Right lobe of liver (tissue), 6 donors: Measurements from ENCODE around the gene UBE2V1. TPM values are rescaled to one million over a fixed set of nuclear protein-coding genes. Genes with fewer than 3 reads are reported as not detected.

Experiments used
- ATAC-seq, 4 donors: fragments of 200-7000 bp; cut with Tn5 transposase; one replicate each; pipeline ENCODE4 v1.9.1; 2020; ENCODE audit warnings: mild to moderate bottlenecking in 4 of 4, moderate library complexity in 4 of 4
- DNase-seq, 3 donors: peaks; one replicate each; pipeline ENCODE4 v3.0.0-alpha.2; 2020
- H3K27ac ChIP-seq, 3 donors: fragments of 200-600 bp; one replicate each; pipeline ENCODE4 v1.8.0; 2022
- H3K27me3 ChIP-seq, 2 donors: fragments of 200-600 bp; one replicate each; pipeline ENCODE4 v1.8.0; 2022
- H3K36me3 ChIP-seq, 4 donors: fragments of 200-600 bp; sonication (generic) in 1 of 4; one replicate each; pipeline versions ENCODE4 v1.5.1 to v1.8.0; 2017 to 2022; ENCODE audit warnings: control low read depth in 1 of 4
- H3K4me1 ChIP-seq, 4 donors: fragments of 200-600 bp; sonication (generic) in 1 of 4; one replicate each; pipeline versions ENCODE4 v1.5.1 to v1.8.0; 2017 to 2022; ENCODE audit warnings: control low read depth in 1 of 4
- H3K4me3 ChIP-seq, 3 donors: fragments of 200-600 bp; one replicate each; pipeline ENCODE4 v1.8.0; 2022
- H3K9me3 ChIP-seq, 4 donors: fragments of 200-600 bp; sonication (generic) in 1 of 4; one replicate each; pipeline versions ENCODE4 v1.5.1 to v1.8.0; 2017 to 2022; ENCODE audit warnings: control low read depth in 1 of 4
- POLR2A ChIP-seq: fragments of 450-650 bp; IDR thresholded peaks from one replicate; pipeline ENCODE4 v1.6.1; 2017; ENCODE audit warnings: antibody characterized with exemption, mild to moderate bottlenecking
- WGBS: methylation state at CpG from one replicate; pipeline ENCODE4 v1.1.6; 2018; ENCODE audit warnings: low coverage, low lambda C conversion rate; ENCODE audit not compliant: insufficient coverage; ENCODE audit errors: missing lambda C conversion rate; 5-methylcytosine and 5-hydroxymethylcytosine counted together
- intact Hi-C, 2 donors: fragments of 100-400 bp; cut with DNase I; formaldehyde crosslinking; loops; one replicate each; pipeline versions ENCODE4 v1.11.2 to v1.14.1; 2022
- total RNA-seq, 6 experiments: library from RNA; depleted of rRNA in 2 of 6; stranded (reverse); fragments of >200 nt in 2 of 6; fragmentation: NEBNext Ultra II Directional in 3 of 6; extraction: Animal tissue kit (Norgen Biotek cat#: 25700) in 3 of 6; gene quantifications; one replicate each; pipeline versions ENCODE4 v1.1.0 to v1.2.4, GENCODE V29; 2016 to 2023
- TF ChIP-seq, protein P1 (sequence below), 4 donors: fragments of 200-600 bp in 3 of 4; fragments of 450-650 bp in 1 of 4; IDR thresholded peaks; one replicate each; pipeline versions ENCODE4 v1.5.1 to v1.8.0; 2016 to 2022; ENCODE audit warnings: antibody characterized with exemption in 4 of 4, mild to moderate bottlenecking in 2 of 4
- donor health status: DM: no; HTN: yes; CAD: no.
- donor health status: DM: no; HTN: no; CAD: no.
- donor health status: DM: no; HTN: no; CAD: no.
- donor health status: DM: no; HTN: yes; CAD: no.
- donor health status: DM: no; HTN: yes; CAD: no.

The UBE2V1 gene
- total RNA-seq, 6 experiments from 2014 or later: 38.2 to 49.4 (median 44.3) TPM

DNA sequence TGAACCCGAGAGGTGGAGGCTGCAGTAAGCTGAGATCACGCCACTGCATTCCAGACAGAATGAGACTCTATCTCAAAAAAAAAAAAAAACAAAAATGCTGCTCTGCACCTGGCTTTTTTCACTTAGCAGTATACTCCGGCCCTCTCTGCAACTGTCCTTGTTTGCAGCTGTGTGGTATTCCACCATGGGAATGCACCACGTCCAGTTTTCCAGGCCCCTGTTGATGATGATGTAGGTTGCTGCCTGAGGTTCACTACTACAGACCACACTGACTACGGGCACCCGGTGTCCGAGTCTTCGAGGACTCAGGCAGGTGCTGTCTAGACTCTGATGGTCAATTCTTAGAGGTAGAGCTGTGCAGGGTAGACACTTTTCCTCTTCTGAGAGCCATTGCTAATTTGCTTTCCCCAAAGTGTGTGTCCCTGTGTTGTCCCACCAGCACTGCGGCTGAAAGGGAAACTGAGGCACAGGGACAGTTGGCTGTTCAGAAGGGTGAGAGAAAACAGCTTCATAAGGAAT lies 56.5 kb downstream of the UBE2V1 start:
- TF ChIP-seq, protein P1, sequence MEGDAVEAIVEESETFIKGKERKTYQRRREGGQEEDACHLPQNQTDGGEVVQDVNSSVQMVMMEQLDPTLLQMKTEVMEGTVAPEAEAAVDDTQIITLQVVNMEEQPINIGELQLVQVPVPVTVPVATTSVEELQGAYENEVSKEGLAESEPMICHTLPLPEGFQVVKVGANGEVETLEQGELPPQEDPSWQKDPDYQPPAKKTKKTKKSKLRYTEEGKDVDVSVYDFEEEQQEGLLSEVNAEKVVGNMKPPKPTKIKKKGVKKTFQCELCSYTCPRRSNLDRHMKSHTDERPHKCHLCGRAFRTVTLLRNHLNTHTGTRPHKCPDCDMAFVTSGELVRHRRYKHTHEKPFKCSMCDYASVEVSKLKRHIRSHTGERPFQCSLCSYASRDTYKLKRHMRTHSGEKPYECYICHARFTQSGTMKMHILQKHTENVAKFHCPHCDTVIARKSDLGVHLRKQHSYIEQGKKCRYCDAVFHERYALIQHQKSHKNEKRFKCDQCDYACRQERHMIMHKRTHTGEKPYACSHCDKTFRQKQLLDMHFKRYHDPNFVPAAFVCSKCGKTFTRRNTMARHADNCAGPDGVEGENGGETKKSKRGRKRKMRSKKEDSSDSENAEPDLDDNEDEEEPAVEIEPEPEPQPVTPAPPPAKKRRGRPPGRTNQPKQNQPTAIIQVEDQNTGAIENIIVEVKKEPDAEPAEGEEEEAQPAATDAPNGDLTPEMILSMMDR (IDR thresholded peaks at IDR 0.05): no peak
- no peak for TF ChIP-seq POLR2A
- DNase-seq: no peak
- 85% methylated on average over 7 of the region's 9 CpGs for WGBS

DNA sequence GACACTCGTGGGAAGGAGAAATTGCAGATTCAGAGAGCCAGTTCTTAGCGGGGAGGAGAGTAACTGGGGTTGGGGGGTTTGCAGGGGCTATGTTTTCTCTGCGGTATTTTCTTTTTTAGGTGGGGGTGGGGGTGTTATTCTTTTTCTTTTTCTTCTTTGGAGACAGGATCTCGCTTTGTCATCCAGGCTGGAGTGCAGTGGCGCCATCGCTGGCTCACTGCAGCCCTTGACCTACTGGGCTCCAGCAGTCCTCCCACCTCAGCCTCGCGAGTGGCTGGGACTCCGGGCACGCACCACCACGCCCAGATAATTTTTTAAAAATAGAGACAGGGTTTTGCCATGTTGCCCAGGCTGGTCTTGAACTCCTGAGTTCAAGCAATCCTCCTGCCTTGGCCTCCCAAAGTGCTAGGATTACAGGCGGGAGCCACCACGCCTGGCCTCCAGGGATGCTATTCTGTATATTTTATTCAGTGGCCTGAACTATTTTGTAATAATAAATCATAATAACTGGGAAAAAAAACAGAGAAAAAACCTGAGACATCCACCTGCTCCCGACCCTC lies 57.3 kb downstream of the UBE2V1 start:
- Histone ChIP-seq H3K27me3 (no peaks in the 10 kb centered on the region), H3K27ac (no peak overlapping the region), H3K4me1 (no peaks in the 10 kb centered on the region), H3K36me3 (no peaks in the 10 kb centered on the region), H3K9me3 (no peaks in the 10 kb centered on the region), H3K4me3 (no peak overlapping the region)
- TF ChIP-seq, protein P1 (IDR thresholded peaks at IDR 0.05): no peak
- no peak for TF ChIP-seq POLR2A
- DNase-seq (no peak), ATAC-seq (no peak)
- intact Hi-C loops: no loop called here
- 81% methylated on average over 13 of the region's 14 CpGs for WGBS

More for the DNA sequence above, 56.5 kb downstream of the UBE2V1 start:
- Histone ChIP-seq H3K4me1 (no peaks in the 10 kb centered on the region), H3K9me3 (no peaks in the 10 kb centered on the region), H3K27ac (no peak overlapping the region), H3K4me3 (no peak overlapping the region), H3K27me3 (no peaks in the 10 kb centered on the region), H3K36me3 (no peaks in the 10 kb centered on the region)
- no peak for ATAC-seq
- intact Hi-C loops: no loop called here

DNA sequence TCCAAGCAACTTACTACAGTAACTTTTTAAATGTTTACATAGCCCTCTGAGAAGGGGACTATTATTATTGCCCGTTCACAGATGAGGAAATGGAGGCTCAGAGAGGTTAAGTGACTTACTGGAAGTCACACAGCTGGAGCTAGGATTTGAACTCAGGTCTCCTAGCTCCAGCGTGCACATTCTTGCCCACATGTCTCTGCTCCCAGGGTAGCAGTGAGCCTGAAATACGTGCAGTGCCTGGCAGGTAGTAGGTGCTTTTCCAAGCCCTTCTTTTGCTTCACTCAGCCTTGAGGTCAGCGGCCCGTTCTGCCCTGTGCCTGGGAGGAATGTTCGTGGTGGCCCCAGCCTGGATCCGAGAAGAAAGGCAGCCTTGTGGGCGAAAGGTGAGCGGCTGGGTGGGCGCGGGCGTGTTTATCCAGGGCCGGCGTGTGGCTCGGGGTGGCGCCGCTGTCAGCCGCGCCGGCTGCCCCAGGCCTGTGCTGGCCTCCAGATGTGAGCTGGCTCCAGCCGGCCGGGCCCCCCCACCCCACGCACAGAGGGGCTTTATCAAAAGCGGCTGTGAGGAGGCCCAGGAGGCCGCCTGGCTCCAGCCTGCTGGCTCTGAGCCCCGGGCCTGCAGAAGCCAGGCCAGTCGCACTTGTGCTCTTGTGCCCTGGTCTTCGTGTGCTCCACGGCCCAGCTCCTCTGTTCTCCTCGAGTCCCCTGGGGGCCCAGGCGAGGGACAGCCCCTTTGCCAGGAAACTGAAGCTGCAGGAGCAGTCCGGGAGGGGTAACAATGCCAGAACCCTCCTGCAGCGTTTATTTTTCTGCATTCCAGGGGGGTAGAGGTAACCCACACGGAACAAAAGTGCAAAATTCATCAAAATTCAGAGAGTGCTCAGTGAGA lies 58.1 kb downstream of the UBE2V1 start:
- Histone ChIP-seq H3K4me3 (no peak overlapping the region), H3K4me1 (no peaks in the 10 kb centered on the region), H3K9me3 (no peaks in the 10 kb centered on the region), H3K27me3 (no peaks in the 10 kb centered on the region), H3K36me3 (no peaks in the 10 kb centered on the region), H3K27ac (no peak overlapping the region)
- DNase-seq: no peak
- intact Hi-C loops: no loop called here
- no peak for TF ChIP-seq POLR2A
- TF ChIP-seq, protein P1 (IDR thresholded peaks at IDR 0.05): no peak
- WGBS: 35% methylated on average over 7 of the region's 34 CpGs
- ATAC-seq: peak in 1 of 4 donors; percentile 23

DNA sequence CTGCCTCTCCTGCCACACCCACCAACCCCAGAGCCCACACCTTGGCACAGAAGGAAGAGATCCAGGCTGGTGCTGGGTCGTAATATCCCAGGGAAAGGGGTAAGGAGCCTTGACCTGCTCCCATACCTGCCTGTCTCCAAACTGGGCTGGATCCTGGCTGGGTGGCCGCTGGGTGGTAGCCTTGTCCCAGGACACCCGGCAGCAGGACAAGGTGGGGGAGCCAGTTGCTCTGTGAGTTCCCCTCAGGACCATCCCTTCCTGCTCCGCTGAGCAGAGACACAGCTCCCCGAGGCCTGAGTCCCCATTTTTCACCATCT lies 58.8 kb downstream of the UBE2V1 start:
- WGBS: no CpG with 5 or more reads among the region's 5 CpGs
- intact Hi-C loops: no loop called here
- ATAC-seq: peak in 1 of 4 donors; percentile 11

More for the DNA sequence above, 58.8 kb downstream of the UBE2V1 start:
- no peaks in the 10 kb centered on the region for H3K4me1 ChIP-seq
- no peak overlapping the region for H3K4me3 ChIP-seq
- H3K9me3 ChIP-seq: no peaks in the 10 kb centered on the region
- no peak overlapping the region for H3K27ac ChIP-seq
- no peaks in the 10 kb centered on the region for H3K27me3 ChIP-seq
- DNase-seq: no peak
- no peaks in the 10 kb centered on the region for H3K36me3 ChIP-seq
- TF ChIP-seq, protein P1 (IDR thresholded peaks at IDR 0.05): no peak
- no peak for TF ChIP-seq POLR2A
